GM19463 (cell line): ENCODE results near the gene EGFL8.

Experiments
- ATAC-seq: cut with Tn5 transposase; IDR thresholded peaks from one replicate; pipeline ENCODE4 v1.9.1; 2021; ENCODE audit warnings: mild to moderate bottlenecking, moderate library complexity; ENCODE audit not compliant: unreplicated experiment

Gene EGFL8

GRCh38 chr6:32167154-32167760 lies 2.9 kb downstream of the EGFL8 start:
- ATAC-seq = no peak

DNA sequence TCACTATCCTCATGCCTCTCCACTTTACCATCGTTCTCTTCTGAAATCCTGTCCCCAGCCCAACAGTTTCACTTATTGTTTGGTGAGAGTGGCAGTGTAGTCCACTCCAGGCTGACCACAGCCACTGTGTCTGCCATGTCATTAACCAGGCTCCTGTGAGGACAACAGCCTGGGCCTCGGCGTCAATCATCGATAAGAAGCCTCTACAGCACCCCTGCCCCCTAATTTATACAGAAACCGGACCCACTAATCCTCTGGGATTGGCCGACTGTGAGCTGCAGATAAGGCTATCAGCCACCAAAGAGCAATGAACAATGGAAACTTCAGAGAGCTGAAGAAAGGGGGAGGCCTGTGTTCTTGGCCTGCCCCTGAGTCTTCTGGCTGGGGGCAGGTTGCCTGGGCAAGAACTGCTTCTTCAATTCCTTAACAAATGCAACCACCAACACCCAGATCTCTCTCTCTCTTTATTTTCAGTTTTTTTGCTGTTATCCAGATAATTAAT lies 3.4 kb downstream of the EGFL8 start:
- ATAC-seq = no peak

GRCh38 chr6:32168350-32168749 lies 4.0 kb downstream of the EGFL8 start:
- no peak for ATAC-seq

GRCh38 chr6:32168807-32169591 lies 4.6 kb downstream of the EGFL8 start:
- ATAC-seq = no peak

DNA sequence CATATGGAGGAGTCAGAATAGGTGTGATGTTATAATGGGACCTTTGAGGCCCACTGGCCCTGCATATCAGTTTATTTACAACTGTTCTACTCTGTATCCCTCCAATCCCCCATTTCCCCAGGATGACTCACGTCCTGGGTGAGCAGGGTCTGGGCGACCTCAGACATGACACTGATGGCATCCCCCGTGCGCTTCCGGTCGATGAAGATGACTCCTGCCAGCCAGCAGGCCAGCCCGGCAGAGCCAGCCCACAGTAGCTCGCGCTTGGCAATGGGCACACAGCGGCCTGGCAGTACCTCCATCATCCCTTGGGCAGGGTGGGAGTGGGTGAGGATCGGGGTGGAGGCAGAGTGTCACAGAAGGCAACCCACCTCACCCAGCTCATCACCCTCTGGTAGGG lies 5.9 kb downstream of the EGFL8 start:
- ATAC-seq = no peak

- no peak for ATAC-seq
Measured at GRCh38 chr6:32171234-32171633, 6.8 kb downstream of the EGFL8 start.

- no peak for ATAC-seq
Measured at GRCh38 chr6:32173051-32173727, 8.8 kb downstream of the EGFL8 start.

DNA sequence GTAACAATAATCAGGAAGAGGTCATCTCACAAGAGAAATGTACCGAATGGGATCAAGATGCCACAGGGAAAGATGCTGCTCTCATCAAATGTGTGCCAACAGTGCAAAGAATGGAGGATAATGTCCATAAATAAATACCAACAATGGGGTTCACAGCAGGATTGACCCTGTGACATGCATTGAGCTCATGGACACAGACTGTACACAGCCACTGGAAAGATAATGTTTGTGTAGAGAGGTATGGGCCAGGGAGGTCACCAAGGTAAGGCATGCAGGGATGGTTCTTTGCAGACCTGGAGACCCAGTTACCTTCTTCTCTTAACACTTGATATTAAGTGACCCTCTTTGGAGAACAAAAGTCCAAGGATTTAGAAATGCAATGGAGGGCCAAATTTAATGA lies 10.0 kb downstream of the EGFL8 start:
- ATAC-seq = no peak

DNA sequence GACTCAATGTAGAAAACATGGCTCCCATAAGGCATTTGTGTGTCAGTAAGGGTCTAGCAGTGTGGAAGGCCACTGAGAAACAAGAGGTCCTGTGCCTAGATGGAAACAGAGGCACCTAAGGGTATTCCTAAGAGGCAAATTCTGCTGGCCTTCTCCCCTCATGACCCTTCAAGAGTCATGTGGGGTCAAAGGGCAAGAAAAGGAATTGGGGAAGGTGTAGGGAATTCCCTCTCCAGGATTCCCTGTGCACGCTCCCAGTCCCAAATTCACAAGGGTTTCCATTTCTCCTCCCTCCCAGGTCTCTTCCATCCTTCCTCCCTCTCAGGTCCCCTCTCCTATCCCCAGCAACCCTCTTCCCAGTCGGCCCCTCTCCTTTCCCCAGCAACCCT lies 10.9 kb downstream of the EGFL8 start:
- no peak for ATAC-seq

DNA sequence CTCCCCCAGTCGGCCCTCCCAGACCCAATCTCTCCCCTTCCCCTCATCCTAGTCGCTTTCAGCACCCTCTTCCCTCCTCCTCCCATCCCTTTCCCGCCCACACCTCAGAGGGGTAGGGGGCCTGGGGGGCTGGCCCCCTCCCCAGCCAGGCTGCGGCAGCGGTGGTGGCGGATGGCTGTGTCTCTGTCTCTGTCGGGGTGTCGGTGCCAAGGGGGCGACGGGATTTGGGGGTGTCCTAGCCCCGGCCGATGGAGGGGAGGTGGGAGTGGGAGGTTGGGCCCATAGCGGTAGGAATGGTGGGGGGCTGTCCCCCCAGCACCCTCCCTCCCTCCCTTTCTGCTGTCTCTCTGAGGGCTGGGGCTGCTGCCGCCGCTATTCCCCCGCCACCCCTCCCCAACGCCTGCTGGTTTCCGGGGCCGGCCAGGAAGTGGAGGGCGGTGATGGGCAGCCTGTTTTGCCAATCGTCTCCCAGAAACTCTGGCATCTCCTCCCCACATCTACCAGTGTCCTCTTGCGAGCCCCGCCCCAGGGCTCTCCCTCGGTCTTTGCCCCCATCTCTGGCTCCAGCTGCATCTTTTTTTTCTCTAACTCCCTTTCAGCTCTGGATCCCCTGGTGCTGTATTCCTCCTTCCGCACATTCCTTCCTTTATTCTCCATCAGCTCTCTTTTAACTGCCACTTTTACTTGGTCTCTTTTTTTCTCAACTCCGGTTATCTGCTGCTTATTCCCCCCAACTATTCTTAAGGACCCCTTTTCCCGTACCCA lies 11.5 kb downstream of the EGFL8 start, which contains the start of gene AGPAT1:
TSS of gene AGPAT1 (minus strand) at position 374 of the 765 bp plus-strand sequence. CDS start 4,588 bp downstream, outside the sequence.
- ATAC-seq = peak; percentile 49

DNA sequence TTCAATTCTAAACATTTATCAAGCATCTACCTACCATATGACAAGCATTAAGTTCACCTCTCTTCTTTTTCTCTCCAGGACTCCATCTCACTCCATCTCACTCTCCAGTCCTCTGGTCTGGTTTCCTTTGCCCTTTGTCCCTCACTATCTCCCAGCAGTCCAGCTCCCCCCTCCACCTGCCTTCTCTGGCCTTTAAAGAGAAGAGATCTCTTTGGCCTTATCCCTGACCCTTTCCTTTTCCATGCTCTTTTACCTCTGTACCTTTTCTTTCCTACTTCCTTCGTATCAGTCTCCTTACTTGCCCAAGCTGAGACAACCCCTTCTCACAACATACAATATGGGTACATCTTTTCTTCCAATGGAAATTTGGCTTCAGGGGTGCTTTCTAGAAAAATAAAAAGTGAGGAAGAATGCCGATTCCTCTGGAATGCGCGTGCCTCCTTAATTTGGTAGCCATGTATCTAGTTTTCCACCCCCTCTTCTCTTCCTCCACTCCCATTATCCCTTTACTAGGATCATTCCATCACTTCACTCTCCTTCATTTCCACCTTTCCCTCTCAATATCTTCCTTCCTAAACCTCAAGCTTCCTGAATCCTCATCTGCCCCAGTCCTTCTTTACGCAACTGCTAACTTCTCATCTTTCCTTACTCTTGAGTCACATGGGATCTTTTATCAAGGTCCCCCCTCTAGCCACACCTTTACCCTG lies 12.2 kb downstream of the EGFL8 start:
- no peak for ATAC-seq

DNA sequence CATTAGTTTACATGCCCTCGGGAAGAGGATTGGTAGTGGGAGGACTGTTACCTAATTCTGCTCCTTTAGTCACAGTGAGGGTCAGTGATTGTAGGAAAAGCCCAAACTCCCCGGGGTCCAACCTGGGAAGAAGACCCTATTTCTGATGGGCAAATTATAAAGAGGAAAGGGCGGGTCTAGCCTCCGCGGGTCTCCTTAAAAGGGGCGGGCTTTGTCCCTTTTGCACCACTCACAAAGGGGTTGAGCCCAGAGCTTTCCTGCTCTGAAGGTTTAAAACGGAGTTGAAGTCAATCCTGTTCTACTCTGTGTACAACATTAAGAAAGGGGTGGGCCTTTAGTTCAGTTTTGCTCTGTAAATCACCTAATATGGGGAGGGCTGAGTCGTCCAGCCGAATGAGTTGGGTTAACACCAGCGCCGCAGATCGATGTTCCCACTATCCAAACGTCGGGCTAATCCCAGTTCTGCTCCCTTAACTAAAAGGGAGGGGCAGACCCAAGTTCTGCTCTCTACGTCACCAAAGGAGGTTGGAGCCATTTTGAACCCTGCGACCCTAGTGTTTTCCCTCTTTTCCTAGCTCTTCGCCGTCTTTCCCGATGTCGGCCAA lies 12.9 kb downstream of the EGFL8 start:
- ATAC-seq = no peak

GRCh38 chr6:32177788-32178546 lies 13.6 kb downstream of the EGFL8 start, which contains the start of gene RNF5:
RNF5 (plus strand) TSS chr6:32178405; CDS start chr6:32178512, 107 bp downstream.
- peak; percentile 76 for ATAC-seq

- no peak for ATAC-seq
Measured at GRCh38 chr6:32178547-32179440, 14.4 kb downstream of the EGFL8 start.

GRCh38 chr6:32179766-32180405 lies 15.5 kb downstream of the EGFL8 start:
- ATAC-seq = no peak

DNA sequence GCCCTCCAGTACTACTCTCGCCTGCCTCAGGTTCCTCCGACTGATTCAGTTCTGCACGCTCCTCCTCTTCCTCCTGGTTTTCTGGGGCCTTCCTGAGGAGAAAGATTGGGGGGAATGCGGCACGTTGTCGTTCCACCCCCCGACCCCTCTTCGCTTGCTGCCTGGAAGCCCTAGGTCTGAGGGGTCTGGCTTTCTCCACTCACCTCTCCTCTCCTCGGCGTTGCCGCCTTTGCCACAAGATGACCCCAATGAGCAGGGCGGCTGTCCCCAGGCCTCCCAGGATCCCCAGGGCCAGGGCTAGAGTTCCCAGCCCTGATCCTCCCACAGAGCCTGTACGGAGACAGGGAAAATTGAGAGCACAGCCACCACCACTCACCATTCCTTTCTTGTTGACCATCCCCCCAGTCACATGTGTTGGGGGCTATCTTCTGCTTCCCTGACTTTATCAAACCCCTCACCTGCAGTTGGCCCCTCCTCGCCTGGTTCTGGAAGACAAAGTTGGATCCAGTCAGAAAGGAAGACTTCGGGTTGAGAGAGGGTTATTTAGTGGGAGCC lies 16.8 kb downstream of the EGFL8 start:
- ATAC-seq = no peak

GRCh38 chr6:32181915-32182529 lies 17.6 kb downstream of the EGFL8 start:
- no peak for ATAC-seq
